Body of pancreas (tissue), 4 donors: ENCODE measurements around the gene CAMK1D.

Experiments used
- POLR2A ChIP-seq, 3 donors: fragments of 450-650 bp; IDR thresholded peaks; one replicate each; pipeline ENCODE4 v1.6.1; 2016; ENCODE audit warnings: antibody characterized with exemption in 3 of 3, mild to moderate bottlenecking in 2 of 3
- TF ChIP-seq, protein P1 (sequence below), 7 experiments: fragments of 450-650 bp in 4 of 7; fragments of 200-600 bp in 3 of 7; sonication (generic) in 3 of 7; IDR thresholded peaks; one replicate each; pipeline ENCODE4 v1.5.1; 2016 to 2019; ENCODE audit warnings: antibody characterized with exemption in 7 of 7

DNA sequence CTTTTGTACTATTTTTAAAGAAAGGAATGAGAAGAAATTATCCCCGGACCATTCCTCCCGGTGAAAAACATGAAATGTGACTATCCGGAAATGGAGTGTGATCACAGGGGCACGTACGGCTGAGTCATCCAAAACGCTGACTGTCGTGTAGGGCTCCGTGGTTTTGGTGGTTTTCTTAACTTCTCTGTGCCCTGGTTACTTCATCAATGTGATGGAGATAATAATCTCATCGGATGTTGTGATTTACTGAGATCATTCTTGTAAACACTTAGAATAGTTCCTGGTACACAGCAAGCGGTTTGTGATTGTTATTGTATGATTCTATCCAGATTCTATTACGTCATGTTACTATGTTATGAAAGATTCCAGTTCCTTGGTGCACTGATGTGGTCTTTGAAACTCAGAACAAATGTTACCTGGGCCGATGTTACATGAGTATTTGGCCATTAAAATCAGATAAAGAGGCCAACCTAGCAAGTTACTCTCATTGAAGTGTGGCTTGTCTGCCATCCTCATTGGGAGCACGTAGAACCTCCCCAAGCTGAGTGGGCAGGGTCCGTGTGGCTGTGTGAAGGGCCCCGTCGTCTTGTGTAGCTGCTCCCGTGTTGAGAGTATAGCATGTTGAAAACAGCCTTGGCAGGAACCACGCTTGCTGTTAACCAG lies 99.5 kb downstream of the CAMK1D start:
- TF ChIP-seq, protein P1, sequence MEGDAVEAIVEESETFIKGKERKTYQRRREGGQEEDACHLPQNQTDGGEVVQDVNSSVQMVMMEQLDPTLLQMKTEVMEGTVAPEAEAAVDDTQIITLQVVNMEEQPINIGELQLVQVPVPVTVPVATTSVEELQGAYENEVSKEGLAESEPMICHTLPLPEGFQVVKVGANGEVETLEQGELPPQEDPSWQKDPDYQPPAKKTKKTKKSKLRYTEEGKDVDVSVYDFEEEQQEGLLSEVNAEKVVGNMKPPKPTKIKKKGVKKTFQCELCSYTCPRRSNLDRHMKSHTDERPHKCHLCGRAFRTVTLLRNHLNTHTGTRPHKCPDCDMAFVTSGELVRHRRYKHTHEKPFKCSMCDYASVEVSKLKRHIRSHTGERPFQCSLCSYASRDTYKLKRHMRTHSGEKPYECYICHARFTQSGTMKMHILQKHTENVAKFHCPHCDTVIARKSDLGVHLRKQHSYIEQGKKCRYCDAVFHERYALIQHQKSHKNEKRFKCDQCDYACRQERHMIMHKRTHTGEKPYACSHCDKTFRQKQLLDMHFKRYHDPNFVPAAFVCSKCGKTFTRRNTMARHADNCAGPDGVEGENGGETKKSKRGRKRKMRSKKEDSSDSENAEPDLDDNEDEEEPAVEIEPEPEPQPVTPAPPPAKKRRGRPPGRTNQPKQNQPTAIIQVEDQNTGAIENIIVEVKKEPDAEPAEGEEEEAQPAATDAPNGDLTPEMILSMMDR (IDR thresholded peaks at IDR 0.05) = no peak
- no peak for TF ChIP-seq POLR2A (IDR thresholded peaks at IDR 0.05)
